IMR-90 (cell line): Measurements from ENCODE around the gene DOC2B.

Source experiments
- CTCF ChIP-seq: conservative IDR thresholded peaks from 2 replicates; pipeline ENCODE4 v1.5.1; 2012; ENCODE audit warnings: mild to moderate bottlenecking, low read depth, low read length, improper control_type of control experiment
- POLR2A ChIP-seq: IDR thresholded peaks from 2 replicates; pipeline ENCODE4 v1.6.1; 2012; ENCODE audit warnings: mild to moderate bottlenecking, low read depth, low read length
- RFX5 ChIP-seq: IDR thresholded peaks from 2 replicates; pipeline ENCODE4 v1.8.0; 2012; ENCODE audit warnings: low read depth, mild to moderate bottlenecking, low read length, moderate library complexity

- TF ChIP-seq CTCF (no peak), POLR2A (no peak), RFX5 (no peak)
These were observed 34.3 kb downstream of the DOC2B start for GRCh38 chr17:146983-147761.
